Right ventricle myocardium inferior (tissue), 1 donor: ENCODE measurements around the gene ATXN7L3. TPM values are rescaled to one million over a fixed set of nuclear protein-coding genes. Genes with fewer than 3 reads are reported as not detected.
"Not testable (repeated sequence)": the region's sequence is repeated elsewhere in the genome, so short reads cannot be mapped to it uniquely, and the experiment has no call there.

Experiments
- ATAC-seq: fragments of 200-7000 bp; cut with Tn5 transposase; one replicate; pipeline ENCODE4 v1.9.1; 2020; ENCODE audit warnings: mild to moderate bottlenecking, moderate library complexity
- DNase-seq: peaks from one replicate; pipeline ENCODE4 v3.0.0; 2021; ENCODE audit errors: missing footprints
- intact Hi-C: fragments of 100-400 bp; cut with DNase I; formaldehyde crosslinking; loops from one replicate; pipeline ENCODE4 v1.11.0; 2022
- microRNA-seq: library from miRNA; unstranded; fragments of <30 nt; microRNA quantifications from one replicate; pipeline ENCODE4 v1.2.0, GENCODE V29; 2020
- total RNA-seq: library from RNA; stranded (reverse); fragmentation: NEBNext Ultra II Directional; extraction: Animal tissue kit (Norgen Biotek cat#: 25700); gene quantifications from one replicate; pipeline ENCODE4 v1.2.1, GENCODE V29; 2021
- donor health status: DM: no; HTN: yes; CAD: no; lungs with severe emphysema.

The ATXN7L3 gene
- total RNA-seq, 1 donor from 2014 or later, result 40.8 TPM

DNA sequence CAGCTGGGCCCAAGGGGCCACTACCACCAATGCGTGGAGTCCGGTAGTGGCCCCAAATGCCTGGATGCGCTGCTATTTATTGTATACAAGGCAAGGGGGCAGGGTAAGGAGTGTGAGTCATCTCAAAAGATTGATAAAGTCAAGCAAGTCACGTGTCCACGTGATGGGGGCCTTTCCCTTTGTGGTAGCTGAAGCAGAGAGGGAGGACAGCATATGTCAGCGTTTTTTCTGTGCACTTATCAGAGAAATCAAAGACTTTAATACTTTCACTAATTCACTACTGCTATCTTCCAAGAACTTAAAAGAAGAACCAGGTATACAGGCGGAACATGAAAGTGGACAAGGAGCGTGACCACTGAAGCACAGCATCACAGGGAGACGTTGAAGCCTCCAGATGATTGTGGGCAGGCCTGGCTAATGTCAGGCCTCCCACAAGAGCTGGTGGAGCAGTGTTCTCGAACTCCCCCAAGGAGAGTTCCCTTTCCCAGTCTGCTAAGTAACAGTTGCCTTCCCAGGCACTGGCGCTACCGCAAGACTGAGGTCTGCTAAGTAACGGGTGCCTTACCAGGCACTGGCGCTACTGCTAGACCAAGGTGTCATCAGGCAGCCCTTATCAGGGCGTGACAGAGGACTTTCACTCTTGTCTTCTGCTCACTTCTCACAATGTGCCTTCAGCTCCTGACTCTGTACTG is 40.0 kb downstream of the ATXN7L3 start:
- no peak for ATAC-seq
- intact Hi-C loops, result no loop called here
- no peak for DNase-seq

DNA sequence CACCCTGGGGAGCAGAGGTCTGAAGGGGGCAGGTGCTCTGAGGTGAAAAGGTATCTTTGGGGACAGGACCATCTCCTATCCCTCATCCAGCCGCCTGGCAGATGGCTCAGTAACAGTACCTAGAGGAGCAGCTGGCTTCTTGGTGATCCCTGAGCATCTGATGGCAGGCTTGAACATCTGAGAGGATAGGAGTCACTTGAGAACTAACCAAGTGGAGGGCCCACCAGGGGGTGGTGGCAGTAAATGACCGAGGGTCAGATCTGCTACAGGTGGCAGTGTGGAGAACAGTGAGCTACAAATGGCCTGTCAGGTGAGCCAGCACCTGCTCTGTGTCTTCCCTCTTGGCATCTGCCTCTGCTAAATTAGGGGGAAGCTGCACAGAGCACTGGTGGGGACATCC is 44.2 kb downstream of the ATXN7L3 start:
- intact Hi-C loops, result no loop called here
- ATAC-seq, result no peak

DNA sequence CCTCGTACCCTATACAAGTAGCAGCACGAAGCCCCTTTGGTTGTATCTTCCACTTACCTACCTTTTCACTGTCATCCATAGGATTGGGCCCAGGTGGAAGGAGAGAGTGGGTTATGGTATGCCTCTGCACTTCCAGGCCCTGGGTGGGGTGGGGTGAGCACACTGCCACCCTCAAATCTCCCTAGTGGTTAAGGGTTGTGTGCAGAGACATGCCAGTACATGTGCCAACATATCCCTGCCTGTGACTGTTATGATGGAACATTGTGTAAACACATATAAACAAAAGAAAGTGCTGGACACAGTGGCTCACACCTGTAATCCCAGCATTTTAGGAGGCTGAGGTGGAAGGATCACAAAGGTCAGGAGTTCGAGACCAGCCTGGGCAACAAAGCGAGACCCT is 46.8 kb downstream of the ATXN7L3 start:
- intact Hi-C loops, result no loop called here
- no peak for DNase-seq
- no peak for ATAC-seq

More for the DNA sequence above, 44.2 kb downstream of the ATXN7L3 start:
- peak; percentile 37 for DNase-seq

DNA sequence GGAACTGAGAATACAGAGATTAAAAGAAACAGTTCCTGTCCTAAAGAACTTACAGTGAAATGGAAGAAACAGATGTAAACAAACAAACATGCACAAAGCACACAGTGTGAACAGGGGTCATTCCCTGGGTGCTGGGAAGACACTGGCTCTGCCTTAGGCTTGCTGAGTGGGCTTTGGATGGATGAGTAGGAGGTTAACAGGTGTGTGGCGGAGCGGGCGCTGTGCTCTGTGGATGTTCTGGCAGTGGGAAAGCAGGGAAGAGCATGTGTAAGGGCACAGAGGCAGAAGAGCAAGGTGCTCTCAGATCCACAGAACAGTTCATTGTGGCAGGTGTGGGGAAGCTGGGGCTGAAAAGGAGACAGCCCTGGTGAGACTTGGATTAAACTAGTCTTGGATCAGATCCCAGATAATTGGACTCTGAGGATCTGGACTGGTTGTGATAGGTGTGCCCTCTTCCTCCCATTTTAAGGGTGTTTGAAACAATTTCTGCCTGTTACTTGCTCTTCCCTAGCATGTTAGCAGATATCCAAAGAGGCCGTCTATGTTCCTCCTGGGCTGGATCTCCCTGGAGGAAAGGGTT is 49.8 kb downstream of the ATXN7L3 start:
- DNase-seq (peak; percentile 9), ATAC-seq (no peak)
- intact Hi-C loops, result no loop called here

DNA sequence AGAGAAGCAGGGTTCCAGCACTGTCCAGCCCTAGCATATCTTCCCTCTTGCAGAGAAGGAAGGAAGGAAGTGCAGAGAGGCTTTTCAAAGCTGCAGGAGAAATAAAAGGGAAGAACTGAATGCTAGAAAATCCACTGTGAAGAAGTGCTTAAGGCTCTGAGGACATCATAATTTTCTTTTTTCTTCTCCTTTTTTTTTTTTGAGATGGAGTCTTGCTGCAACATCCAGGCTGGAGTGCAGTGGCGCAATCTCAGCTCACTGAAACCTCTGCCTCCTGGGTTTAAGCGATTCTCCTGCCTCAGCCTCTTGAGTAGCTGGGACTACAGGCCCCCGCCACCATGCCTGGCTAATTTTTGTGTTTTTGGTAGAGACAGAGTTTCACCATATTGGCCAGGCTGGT is 50.6 kb downstream of the ATXN7L3 start:
- peak; percentile 23 for DNase-seq
- ATAC-seq, intact Hi-C loops: not testable (repeated sequence)

DNA sequence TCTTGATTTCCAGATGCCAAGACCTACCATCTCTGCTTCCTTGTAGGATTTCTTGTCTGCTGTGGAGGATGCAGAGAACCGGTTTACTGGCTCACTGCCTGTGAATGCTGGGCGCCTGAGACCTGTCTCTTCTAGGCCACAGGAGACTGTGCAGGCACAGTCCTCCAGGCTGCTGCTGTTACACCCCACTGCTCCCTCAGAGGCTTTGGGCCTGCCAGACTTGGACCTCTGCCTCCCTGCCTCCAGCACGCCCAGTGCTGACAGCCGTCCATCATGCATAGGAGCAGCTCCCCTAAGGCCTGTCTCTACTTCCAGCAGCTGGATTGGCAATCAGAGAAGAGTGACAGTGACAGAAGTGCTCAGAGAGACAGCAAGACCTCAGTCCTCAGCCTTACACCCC is 51.9 kb downstream of the ATXN7L3 start:
- ATAC-seq, result peak; percentile 62
- DNase-seq, result peak; percentile 63
- intact Hi-C loops, result no loop called here

DNA sequence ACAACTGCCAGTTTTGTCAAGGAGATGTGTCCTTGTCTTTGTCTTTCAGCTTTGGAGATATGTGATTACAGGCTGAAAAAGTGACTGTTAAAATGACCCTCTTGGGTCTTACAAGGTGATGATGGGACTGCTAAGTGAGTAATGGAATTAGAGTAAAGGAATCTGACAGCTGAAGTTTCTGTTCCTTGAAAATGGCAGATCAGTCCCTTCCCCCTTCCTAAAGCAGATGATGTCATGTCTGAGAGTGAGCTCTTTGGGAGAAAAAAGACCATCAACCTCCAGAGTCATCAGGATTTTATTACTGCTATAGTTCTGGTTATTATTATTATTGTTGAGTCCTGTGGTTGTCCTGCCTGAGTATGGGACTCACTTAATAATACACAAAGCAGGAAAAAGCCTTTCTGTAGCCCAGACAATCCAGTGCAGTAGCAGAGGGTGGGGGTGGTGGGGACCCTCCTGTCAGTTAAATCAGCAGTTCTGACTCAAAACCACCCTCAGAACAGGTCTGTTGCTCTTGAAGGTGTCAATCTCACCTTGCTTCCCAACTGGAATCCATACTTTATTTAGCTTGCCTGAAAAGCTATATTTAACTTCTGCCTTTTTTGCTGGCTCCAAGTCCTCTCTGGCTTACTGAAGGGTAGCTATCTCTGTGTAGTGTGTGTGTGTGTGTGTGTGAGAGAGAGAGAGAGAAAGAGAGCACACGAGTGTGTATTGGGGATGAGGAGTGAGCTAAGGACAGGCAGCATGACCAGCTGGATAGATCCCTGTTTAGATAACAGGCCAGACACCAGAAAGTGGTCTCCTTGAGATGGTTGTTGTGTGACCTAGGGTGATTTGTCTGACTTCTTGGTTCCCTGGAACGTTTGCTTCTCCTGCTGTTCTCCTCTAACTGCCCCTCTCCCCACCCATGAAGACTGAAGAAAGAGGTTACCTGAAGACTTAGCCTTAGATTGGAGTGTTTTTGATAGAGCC is 53.0 kb downstream of the ATXN7L3 start:
- DNase-seq, result no peak
- peak; percentile 56 for ATAC-seq
- intact Hi-C loops, result no loop called here

DNA sequence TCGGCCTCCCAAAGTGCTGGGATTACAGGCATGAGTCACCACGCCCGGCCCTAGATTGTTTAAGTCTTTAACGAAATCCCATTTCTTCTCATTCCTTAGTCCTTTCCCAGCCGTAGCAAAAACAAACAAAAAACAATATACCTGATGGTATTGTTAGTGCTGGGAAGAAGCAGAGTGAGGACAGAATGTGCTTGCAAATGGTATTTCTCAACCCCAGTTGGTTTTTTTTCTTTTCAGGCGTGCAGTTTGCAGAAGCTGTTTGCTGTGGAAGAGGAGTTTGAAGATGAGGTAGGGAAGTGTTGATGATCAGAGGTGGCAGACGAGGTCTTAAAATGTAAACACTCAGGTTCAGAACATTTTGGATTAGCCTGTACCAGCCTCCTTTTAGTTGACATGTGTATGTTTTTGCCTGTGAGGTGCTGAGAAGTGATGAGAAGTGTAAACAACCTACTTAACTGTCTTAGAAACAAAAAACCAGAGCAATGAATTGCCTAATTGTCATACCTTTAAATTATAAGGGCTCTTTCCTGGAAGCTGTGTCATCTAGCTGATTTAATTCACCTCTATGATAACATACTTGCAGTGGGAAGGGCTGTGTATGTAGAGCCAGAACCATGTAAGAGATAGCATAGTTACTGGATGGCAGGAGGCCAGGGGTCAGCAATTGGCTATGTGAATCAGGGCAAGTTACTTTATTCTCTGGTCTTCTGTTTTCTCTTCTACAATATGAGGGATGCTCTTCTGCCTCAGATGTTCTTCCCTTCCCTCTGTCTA is 54.5 kb downstream of the ATXN7L3 start:
- DNase-seq (peak; percentile 9), ATAC-seq (no peak)
- intact Hi-C loops, result no loop called here

DNA sequence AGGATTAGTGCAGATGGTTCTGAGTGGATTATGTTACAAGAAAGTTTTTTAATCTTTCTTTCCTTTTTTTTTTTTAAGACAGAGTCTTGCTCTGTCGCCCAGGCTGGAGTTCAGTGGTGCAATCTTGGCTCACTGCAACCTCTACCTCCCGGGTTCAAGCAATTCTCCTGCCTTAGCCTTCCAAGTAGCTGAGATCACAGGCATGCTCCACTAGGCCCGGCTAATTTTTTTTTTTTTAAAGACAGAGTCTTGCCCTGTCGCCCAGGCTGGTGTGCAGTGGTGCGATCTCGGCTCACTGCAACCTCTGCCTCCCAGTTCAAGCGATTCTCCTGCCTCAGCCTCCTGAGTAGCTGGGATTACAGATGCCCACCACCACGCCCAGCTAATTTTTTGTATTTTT is 55.8 kb downstream of the ATXN7L3 start:
- intact Hi-C loops, DNase-seq, ATAC-seq: not testable (repeated sequence)

Small RNA genes within 50 kb of the gene (microRNA-seq; reads per million reads assigned to microRNA genes)
- gene MIR6782, result not detected

Other genes with a start within 250 kb of the ATXN7L3 start
- gene PYY, start 245.9 kb downstream of the ATXN7L3 start, total RNA-seq, result not detected
- 0.68 TPM for gene NAGS, start 195.3 kb downstream of the ATXN7L3 start, total RNA-seq
- 21.5 TPM for gene TMEM101, start 184.9 kb downstream of the ATXN7L3 start, total RNA-seq
- 47.6 TPM for gene LSM12, start 133.2 kb downstream of the ATXN7L3 start, total RNA-seq
- gene G6PC3, start 129.1 kb downstream of the ATXN7L3 start, total RNA-seq, result 30.4 TPM
- gene HDAC5, start 76.2 kb downstream of the ATXN7L3 start, total RNA-seq, result 67.5 TPM
- 2.0 TPM for gene HROB, start 58.0 kb downstream of the ATXN7L3 start, total RNA-seq
- 14.5 TPM for gene ASB16, start 29.2 kb downstream of the ATXN7L3 start, total RNA-seq
- gene TMUB2, start 12.9 kb downstream of the ATXN7L3 start, total RNA-seq, result 20.8 TPM
- 57.5 TPM for gene UBTF, start 19.8 kb upstream of the ATXN7L3 start, total RNA-seq
- gene SLC4A1, start 68.3 kb upstream of the ATXN7L3 start, total RNA-seq, result 0.08 TPM
- 0.49 TPM for gene RUNDC3A, start 108.7 kb upstream of the ATXN7L3 start, total RNA-seq
- 50.6 TPM for gene SLC25A39, start 124.9 kb upstream of the ATXN7L3 start, total RNA-seq
- gene GRN, start 145.4 kb upstream of the ATXN7L3 start, total RNA-seq, result 150 TPM
- gene FAM171A2, start 164.0 kb upstream of the ATXN7L3 start, total RNA-seq, result 0.70 TPM
- gene ITGA2B, start 189.8 kb upstream of the ATXN7L3 start, total RNA-seq, result 0.78 TPM